IPS-NIHi7 (cell line): ENCODE measurements around the gene MDGA2.
"Not testable (repeated sequence)": the region's sequence is repeated elsewhere in the genome, so short reads cannot be mapped to it uniquely, and the experiment has no call there.

Experiments used
- DNase-seq: peaks from one replicate; pipeline ENCODE4 v3.0.0; 2012; ENCODE audit warnings: mixed read lengths; ENCODE audit errors: extremely low spot score

MDGA2 gene

GRCh38 chr14:47332106-47332505, 343.3 kb downstream of the MDGA2 start:
- no peak for DNase-seq

GRCh38 chr14:47328376-47328775, 347.0 kb downstream of the MDGA2 start:
- no peak for DNase-seq

- no peak for DNase-seq
These were observed 348.1 kb downstream of the MDGA2 start for GRCh38 chr14:47327336-47327735.

GRCh38 chr14:47322751-47323150, 352.7 kb downstream of the MDGA2 start:
- DNase-seq: no peak

- no peak for DNase-seq
These were observed 373.3 kb downstream of the MDGA2 start for GRCh38 chr14:47302121-47302520.

- DNase-seq: no peak
These were observed 374.6 kb downstream of the MDGA2 start for GRCh38 chr14:47300796-47301195.

- DNase-seq: no peak
These were observed 378.0 kb downstream of the MDGA2 start for GRCh38 chr14:47297374-47297773.

GRCh38 chr14:47284283-47284682, 391.1 kb downstream of the MDGA2 start:
- DNase-seq: no peak

- DNase-seq: not testable (repeated sequence)
These were observed 393.6 kb downstream of the MDGA2 start for GRCh38 chr14:47281761-47282160.

- peak; percentile 9 for DNase-seq
These were observed 397.1 kb downstream of the MDGA2 start for GRCh38 chr14:47278233-47278842.

- no peak for DNase-seq
These were observed 397.7 kb downstream of the MDGA2 start for GRCh38 chr14:47277703-47278102.

- no peak for DNase-seq
These were observed 398.5 kb downstream of the MDGA2 start for GRCh38 chr14:47276931-47277330.

GRCh38 chr14:47273939-47274338, 401.5 kb downstream of the MDGA2 start:
- no peak for DNase-seq

- DNase-seq: no peak
These were observed 404.7 kb downstream of the MDGA2 start for GRCh38 chr14:47270715-47271114.

- no peak for DNase-seq
These were observed 405.5 kb downstream of the MDGA2 start for GRCh38 chr14:47269756-47270492.

- DNase-seq: no peak
These were observed 410.6 kb downstream of the MDGA2 start for GRCh38 chr14:47264842-47265241.

- DNase-seq: no peak
These were observed 412.6 kb downstream of the MDGA2 start for GRCh38 chr14:47262801-47263200.

GRCh38 chr14:47261350-47261749, 414.1 kb downstream of the MDGA2 start:
- DNase-seq: no peak

GRCh38 chr14:47259796-47260195, 415.6 kb downstream of the MDGA2 start:
- DNase-seq: no peak

GRCh38 chr14:47257013-47257412, 418.4 kb downstream of the MDGA2 start:
- DNase-seq: no peak

GRCh38 chr14:47252802-47253201, 422.6 kb downstream of the MDGA2 start:
- DNase-seq: no peak

GRCh38 chr14:47246367-47246766, 429.0 kb downstream of the MDGA2 start:
- no peak for DNase-seq

GRCh38 chr14:47242579-47242978, 432.8 kb downstream of the MDGA2 start:
- DNase-seq: not testable (repeated sequence)
